ENCODE results near the gene CREB3L4. TPM values are rescaled to one million over a fixed set of nuclear protein-coding genes. Genes with fewer than 3 reads are reported as not detected.

Gene CREB3L4
- total RNA-seq, 1 experiment from 2014 or later: 25.9 TPM

GRCh38 chr1:153946622-153947241 is 21.0 kb upstream of the CREB3L4 start, which contains the start of gene DENND4B:
Gene DENND4B, minus strand, starts transcription at chr1:153946718. Its CDS starts 2,344 bp downstream, at chr1:153944374.
- H2AFZ ChIP-seq: peak within 1 kb of the TSS; percentile 94
- peak within 1 kb of the TSS; percentile 85 for H3K4me3 ChIP-seq
- intact Hi-C loops (cut with micrococcal nuclease; ENCODE audit: unreplicated experiment): loop anchor here (1.0 kb wide), 2 partner anchors 17 to 149 kb away; partner anchors contain the start of gene SLC39A1

GRCh38 chr1:153951183-153951582 is 16.5 kb upstream of the CREB3L4 start:
- intact Hi-C loops (cut with micrococcal nuclease; ENCODE audit: unreplicated experiment): no loop called here
- no peaks in the 10 kb centered on the region for H3K9me3 ChIP-seq (ENCODE audit: insufficient read depth, low read depth)

More at GRCh38 chr1:153946622-153947241, 21.0 kb upstream of the CREB3L4 start, which contains the start of gene DENND4B:
- TF ChIP-seq EZH2 (IDR thresholded peaks at IDR 0.05; ENCODE audit: low read depth) (no peak), CTCF (conservative IDR thresholded peaks at IDR 0.05) (peak; percentile 88)
- Histone ChIP-seq H3K9me2 (ENCODE audit: insufficient read depth) (no peaks in the 10 kb centered on the region), H3F3A (ENCODE audit: insufficient read depth, low read depth) (peaks cover 16% of the 10 kb centered on the region; the same call in 1 of the 2 replicates), H3K36me3 (ENCODE audit: low read depth) (peaks cover 8% of the 10 kb centered on the region), H3K79me2 (ENCODE audit: low read depth) (peaks cover 19% of the 10 kb centered on the region), H4K20me1 (ENCODE audit: insufficient read depth) (no peaks in the 10 kb centered on the region), H3K4me2 (peak within 1 kb of the TSS; percentile 98), H3K27me3 (ENCODE audit: insufficient read depth, low read depth) (no peaks in the 10 kb centered on the region), H3K27ac (no peak within 1 kb of the TSS), H3K4me1 (replicated peaks; ENCODE audit: insufficient read depth) (peaks cover 10% of the 10 kb centered on the region; the same call in 1 of the 2 replicates), H3K9me3 (ENCODE audit: insufficient read depth, low read depth) (no peaks in the 10 kb centered on the region)
- ChIA-PET CTCF (interaction anchor here (0.5 to 1.5 kb wide), 4 partner anchors 10 to 126 kb away, joined by 3 to 6 read pairs (median 5); partner anchors contain the start of gene RAB13), POLR2A (ENCODE audit: unreplicated experiment) (interaction anchor here (0.6 to 0.7 kb wide), 4 partner anchors 110 to 985 kb away, joined by 4 to 11 read pairs (median 5); no protein-coding TSS in a partner anchor)
- BruUV-seq (replicated peaks): no TSS peak
- DNase-seq: peak; percentile 59 to 79

GRCh38 chr1:153951801-153952200 is 15.9 kb upstream of the CREB3L4 start:
- H2AFZ ChIP-seq: no peak overlapping the region
- H3K4me3 ChIP-seq: no peak overlapping the region
- peaks cover 33% of the 10 kb centered on the region for H3K79me2 ChIP-seq (ENCODE audit: low read depth)
- H3K27me3 ChIP-seq (ENCODE audit: insufficient read depth, low read depth): no peaks in the 10 kb centered on the region
- ChIA-PET POLR2A (ENCODE audit: unreplicated experiment) (no interaction called here), CTCF (no interaction called here)
- H4K20me1 ChIP-seq (ENCODE audit: insufficient read depth): peaks cover 22% of the 10 kb centered on the region
- no peaks in the 10 kb centered on the region for H3K9me2 ChIP-seq (ENCODE audit: insufficient read depth)
- H3F3A ChIP-seq (ENCODE audit: insufficient read depth, low read depth): peaks cover 16% of the 10 kb centered on the region; the same call in 1 of the 2 replicates
- no peaks in the 10 kb centered on the region for H3K9me3 ChIP-seq (ENCODE audit: insufficient read depth, low read depth)
- no TSS peak for BruUV-seq (replicated peaks)
- H3K4me2 ChIP-seq: no peak overlapping the region
- H3K27ac ChIP-seq: no peak overlapping the region
- DNase-seq: no peak
- peaks cover 9% of the 10 kb centered on the region for H3K36me3 ChIP-seq (ENCODE audit: low read depth)
- TF ChIP-seq EZH2 (IDR thresholded peaks at IDR 0.05; ENCODE audit: low read depth): no peak
- no peak for TF ChIP-seq CTCF (conservative IDR thresholded peaks at IDR 0.05)
- H3K4me1 ChIP-seq (replicated peaks; ENCODE audit: insufficient read depth): peaks cover 11% of the 10 kb centered on the region
- intact Hi-C loops (cut with micrococcal nuclease; ENCODE audit: unreplicated experiment): no loop called here

More at GRCh38 chr1:153951183-153951582, 16.5 kb upstream of the CREB3L4 start:
- no TSS peak for BruUV-seq (replicated peaks)
- Histone ChIP-seq H3K4me2 (no peak overlapping the region), H3K27ac (no peak overlapping the region), H3K4me3 (no peak overlapping the region), H4K20me1 (ENCODE audit: insufficient read depth) (peaks cover 15% of the 10 kb centered on the region), H3K36me3 (ENCODE audit: low read depth) (peaks cover 9% of the 10 kb centered on the region), H3K9me2 (ENCODE audit: insufficient read depth) (no peaks in the 10 kb centered on the region), H2AFZ (no peak overlapping the region), H3K79me2 (ENCODE audit: low read depth) (peaks cover 27% of the 10 kb centered on the region), H3K27me3 (ENCODE audit: insufficient read depth, low read depth) (no peaks in the 10 kb centered on the region), H3F3A (ENCODE audit: insufficient read depth, low read depth) (peaks cover 16% of the 10 kb centered on the region; the same call in 1 of the 2 replicates), H3K4me1 (replicated peaks; ENCODE audit: insufficient read depth) (peaks cover 6% of the 10 kb centered on the region; the same call in 1 of the 2 replicates)
- ChIA-PET POLR2A (ENCODE audit: unreplicated experiment) (no interaction called here), CTCF (no interaction called here)
- TF ChIP-seq CTCF (conservative IDR thresholded peaks at IDR 0.05): no peak
- no peak for TF ChIP-seq EZH2 (IDR thresholded peaks at IDR 0.05; ENCODE audit: low read depth)
- no peak for DNase-seq
